SK-N-SH treated with all-trans-retinoic acid at 6 μM for 48 hours (cell line): ENCODE results near the gene HSPE1.
"Not testable (repeated sequence)": the region's sequence is repeated elsewhere in the genome, so short reads cannot be mapped to it uniquely, and the experiment has no call there.

Experiments
- ATAC-seq: fragments of 200-7000 bp; cut with Tn5 transposase; 3 replicates; pipeline ENCODE4 v1.9.1; 2020; ENCODE audit warnings: mild to moderate bottlenecking, moderate library complexity
- ARNTL ChIP-seq: fragments of 450-650 bp; formaldehyde crosslinking; IDR thresholded peaks from 2 replicates; pipeline ENCODE4 v1.5.0; 2020; ENCODE audit warnings: low read depth, mild to moderate bottlenecking, moderate library complexity, borderline replicate concordance
- BACH2 ChIP-seq: fragments of 250-450 bp; sonication (Bioruptor Pico); IDR thresholded peaks from 2 replicates; pipeline ENCODE4 v1.9.0; 2021; ENCODE audit warnings: mild to moderate bottlenecking, borderline replicate concordance
- CREB5 ChIP-seq: fragments of 250-450 bp; sonication (Bioruptor Pico); IDR thresholded peaks from 2 replicates; pipeline ENCODE4 v1.5.1; 2020; ENCODE audit warnings: low read depth, mild to moderate bottlenecking, moderate library complexity
- CSDC2 ChIP-seq: fragments of 250-450 bp; sonication (Bioruptor Pico); IDR thresholded peaks from 2 replicates; pipeline ENCODE4 v1.5.0; 2020; ENCODE audit warnings: mild to moderate bottlenecking, moderate library complexity
- CSRNP3 ChIP-seq: fragments of 250-450 bp; sonication (Bioruptor Pico); IDR thresholded peaks from 2 replicates; pipeline ENCODE4 v1.5.1; 2021; ENCODE audit warnings: mild to moderate bottlenecking, moderate library complexity
- ESRRG ChIP-seq: fragments of 250-450 bp; sonication (Bioruptor Pico); IDR thresholded peaks from 2 replicates; pipeline ENCODE4 v1.6.1; 2021; ENCODE audit warnings: mild to moderate bottlenecking
- GLIS3 ChIP-seq: fragments of 250-450 bp; sonication (Bioruptor Pico); IDR thresholded peaks from 2 replicates; pipeline ENCODE4 v1.5.0; 2020; ENCODE audit warnings: mild to moderate bottlenecking, moderate library complexity
- ISL1 ChIP-seq: fragments of 250-450 bp; sonication (Bioruptor Pico); IDR thresholded peaks from 2 replicates; pipeline ENCODE4 v2.1.2; 2022; ENCODE audit warnings: mild to moderate bottlenecking, moderate library complexity
- POU6F1 ChIP-seq: fragments of 250-450 bp; sonication (Bioruptor Pico); IDR thresholded peaks from 2 replicates; pipeline ENCODE4 v1.8.0; 2021; ENCODE audit warnings: low read depth, mild to moderate bottlenecking, moderate library complexity, borderline replicate concordance
- PPARA ChIP-seq: fragments of 250-450 bp; sonication (Bioruptor Pico); IDR thresholded peaks from 2 replicates; pipeline ENCODE4 v1.5.0; 2020; ENCODE audit warnings: mild to moderate bottlenecking, borderline replicate concordance
- RARB ChIP-seq: fragments of 250-450 bp; sonication (Bioruptor Pico); IDR thresholded peaks from 2 replicates; pipeline ENCODE4 v1.8.0; 2021; ENCODE audit warnings: mild to moderate bottlenecking, moderate library complexity
- TCF4 ChIP-seq: fragments of 250-450 bp; sonication (Bioruptor Pico); IDR thresholded peaks from 2 replicates; pipeline ENCODE4 v1.8.0; 2021; ENCODE audit warnings: mild to moderate bottlenecking, moderate library complexity, borderline replicate concordance
- TOX ChIP-seq: fragments of 250-450 bp; sonication (Bioruptor Pico); IDR thresholded peaks from 2 replicates; pipeline ENCODE4 v1.8.0; 2021; ENCODE audit warnings: mild to moderate bottlenecking, moderate library complexity, borderline replicate concordance
- TSHZ2 ChIP-seq: fragments of 250-450 bp; sonication (Bioruptor Pico); IDR thresholded peaks from 2 replicates; pipeline ENCODE4 v1.5.0; 2020; ENCODE audit warnings: mild to moderate bottlenecking, moderate library complexity
- ZC3H10 ChIP-seq: fragments of 250-450 bp; sonication (Bioruptor Pico); IDR thresholded peaks from 2 replicates; pipeline ENCODE4 v1.5.1; 2021; ENCODE audit warnings: mild to moderate bottlenecking, moderate library complexity
- ZFP3 ChIP-seq: fragments of 250-450 bp; sonication (Bioruptor Pico); IDR thresholded peaks from 2 replicates; pipeline ENCODE4 v1.5.0; 2020; ENCODE audit warnings: mild to moderate bottlenecking, moderate library complexity
- ZFP30 ChIP-seq: fragments of 450-650 bp; formaldehyde crosslinking; IDR thresholded peaks from 2 replicates; pipeline ENCODE4 v1.5.0; 2022; ENCODE audit warnings: mild to moderate bottlenecking, moderate library complexity
- ZNF565 ChIP-seq: fragments of 450-650 bp; formaldehyde crosslinking; conservative IDR thresholded peaks from 2 replicates; pipeline ENCODE4 v1.5.0; 2020; ENCODE audit warnings: low read depth, mild to moderate bottlenecking, moderate library complexity
- ZNF70 ChIP-seq: fragments of 450-650 bp; formaldehyde crosslinking; IDR thresholded peaks from 2 replicates; pipeline ENCODE4 v1.5.0; 2020; ENCODE audit warnings: mild to moderate bottlenecking, moderate library complexity
- ZNF8 ChIP-seq: fragments of 450-650 bp; formaldehyde crosslinking; IDR thresholded peaks from 2 replicates; pipeline ENCODE4 v1.5.0; 2020; ENCODE audit warnings: mild to moderate bottlenecking, moderate library complexity

Gene HSPE1

GRCh38 chr2:197480165-197481036, 19.8 kb upstream of the HSPE1 start (continued):
- no peak for TF ChIP-seq ZNF70
- TF ChIP-seq TCF4 = no peak
- TF ChIP-seq RARB (CRISPR knock-in tag) = no peak
- no peak for TF ChIP-seq ZFP30 (CRISPR knock-in tag)
- TF ChIP-seq ESRRG = no peak
- no peak for TF ChIP-seq GLIS3 (CRISPR knock-in tag)

GRCh38 chr2:197484248-197484647, 15.9 kb upstream of the HSPE1 start:
- not testable (repeated sequence) for ATAC-seq

- TF ChIP-seq ESRRG (no peak), CSRNP3 (CRISPR knock-in tag) (no peak), ARNTL (CRISPR knock-in tag) (no peak), PPARA (CRISPR knock-in tag) (no peak), ZNF565 (CRISPR knock-in tag) (no peak), RARB (CRISPR knock-in tag) (no peak), CSDC2 (CRISPR knock-in tag) (no peak), BACH2 (CRISPR knock-in tag) (no peak)
These were observed 14.0 kb upstream of the HSPE1 start for GRCh38 chr2:197486175-197486574.

GRCh38 chr2:197487385-197487784, 12.8 kb upstream of the HSPE1 start:
- ATAC-seq = no peak

More at GRCh38 chr2:197486175-197486574, 14.0 kb upstream of the HSPE1 start:
- ATAC-seq = no peak

GRCh38 chr2:197495433-197496134, 4.6 kb upstream of the HSPE1 start:
- ATAC-seq = no peak
- no peak for TF ChIP-seq ZFP30 (CRISPR knock-in tag)
- TF ChIP-seq ZC3H10 (CRISPR knock-in tag) = no peak
- TF ChIP-seq TOX (CRISPR knock-in tag) = no peak
- no peak for TF ChIP-seq ZNF70
- TF ChIP-seq ZNF565 (CRISPR knock-in tag) = no peak
- TF ChIP-seq POU6F1 = no peak
- TF ChIP-seq CSRNP3 (CRISPR knock-in tag) = no peak
- TF ChIP-seq ZFP3 (CRISPR knock-in tag) = no peak
- TF ChIP-seq ESRRG = no peak
- TF ChIP-seq CSDC2 (CRISPR knock-in tag) = no peak
- TF ChIP-seq ISL1 (CRISPR knock-in tag) = no peak
- TF ChIP-seq TSHZ2 (CRISPR knock-in tag) = no peak
- TF ChIP-seq ZNF8 = no peak
- no peak for TF ChIP-seq CREB5 (CRISPR knock-in tag)

More at GRCh38 chr2:197487385-197487784, 12.8 kb upstream of the HSPE1 start:
- no peak for TF ChIP-seq ISL1 (CRISPR knock-in tag)
- no peak for TF ChIP-seq GLIS3 (CRISPR knock-in tag)
- TF ChIP-seq ZFP3 (CRISPR knock-in tag) = no peak
- TF ChIP-seq CREB5 (CRISPR knock-in tag) = no peak
